ENCODE measurements around the gene BTAF1.
A peak's percentile ranks its signal among the peaks of the same experiment; 100 is the strongest.

BTAF1 gene

GRCh38 chr10:91953600-91954160 lies 30.1 kb downstream of the BTAF1 start:
- DNase-seq (ENCODE audit: low read depth), result peak; percentile 39
- H3K9me3 ChIP-seq (ENCODE audit: control insufficient read depth, low read length), result no peaks in the 10 kb centered on the region
- H3K36me3 ChIP-seq (ENCODE audit: control insufficient read depth, insufficient read depth, low read length, severe bottlenecking), result peaks cover 81% of the 10 kb centered on the region
- H3K4me3 ChIP-seq (ENCODE audit: low read length), result no peak overlapping the region
- no peaks in the 10 kb centered on the region for H3K4me1 ChIP-seq (ENCODE audit: control insufficient read depth, insufficient read depth, low read length)
- no peaks in the 10 kb centered on the region for H3K27me3 ChIP-seq (replicated peaks; ENCODE audit: control insufficient read depth, insufficient read depth, low read length)
- H3K9ac ChIP-seq (ENCODE audit: low read length), result no peak overlapping the region

- Histone ChIP-seq H3K36me3 (ENCODE audit: control insufficient read depth, insufficient read depth, low read length, severe bottlenecking) (peaks cover 88% of the 10 kb centered on the region), H3K4me3 (ENCODE audit: low read length) (no peak overlapping the region), H3K4me1 (ENCODE audit: control insufficient read depth, insufficient read depth, low read length) (no peaks in the 10 kb centered on the region), H3K9me3 (ENCODE audit: control insufficient read depth, low read length) (no peaks in the 10 kb centered on the region), H3K9ac (ENCODE audit: low read length) (no peak overlapping the region), H3K27me3 (replicated peaks; ENCODE audit: control insufficient read depth, insufficient read depth, low read length) (no peaks in the 10 kb centered on the region)
- DNase-seq (ENCODE audit: low read depth), result no peak
Observed at GRCh38 chr10:91955114-91955513, 31.5 kb downstream of the BTAF1 start.

- no peak for DNase-seq (ENCODE audit: low read depth)
- H3K27me3 ChIP-seq (replicated peaks; ENCODE audit: control insufficient read depth, insufficient read depth, low read length), result no peaks in the 10 kb centered on the region
- no peak overlapping the region for H3K4me3 ChIP-seq (ENCODE audit: low read length)
- H3K36me3 ChIP-seq (ENCODE audit: control insufficient read depth, insufficient read depth, low read length, severe bottlenecking), result peaks cover 95% of the 10 kb centered on the region
- no peaks in the 10 kb centered on the region for H3K9me3 ChIP-seq (ENCODE audit: control insufficient read depth, low read length)
- no peak overlapping the region for H3K9ac ChIP-seq (ENCODE audit: low read length)
- H3K4me1 ChIP-seq (ENCODE audit: control insufficient read depth, insufficient read depth, low read length), result no peaks in the 10 kb centered on the region
Observed at GRCh38 chr10:91957091-91957490, 33.5 kb downstream of the BTAF1 start.

- Histone ChIP-seq H3K4me3 (ENCODE audit: low read length) (no peak overlapping the region), H3K27me3 (replicated peaks; ENCODE audit: control insufficient read depth, insufficient read depth, low read length) (no peaks in the 10 kb centered on the region), H3K4me1 (ENCODE audit: control insufficient read depth, insufficient read depth, low read length) (peaks cover 2% of the 10 kb centered on the region), H3K36me3 (ENCODE audit: control insufficient read depth, insufficient read depth, low read length, severe bottlenecking) (peaks cover 47% of the 10 kb centered on the region), H3K9me3 (ENCODE audit: control insufficient read depth, low read length) (no peaks in the 10 kb centered on the region), H3K9ac (ENCODE audit: low read length) (no peak overlapping the region)
- DNase-seq (ENCODE audit: low read depth), result no peak
Observed at GRCh38 chr10:91969297-91969696, 45.7 kb downstream of the BTAF1 start.

- H3K36me3 ChIP-seq (ENCODE audit: control insufficient read depth, insufficient read depth, low read length, severe bottlenecking), result peaks cover 25% of the 10 kb centered on the region
- peaks cover 16% of the 10 kb centered on the region for H3K4me1 ChIP-seq (ENCODE audit: control insufficient read depth, insufficient read depth, low read length)
- no peaks in the 10 kb centered on the region for H3K27me3 ChIP-seq (replicated peaks; ENCODE audit: control insufficient read depth, insufficient read depth, low read length)
- no peak overlapping the region for H3K9ac ChIP-seq (ENCODE audit: low read length)
- no peaks in the 10 kb centered on the region for H3K9me3 ChIP-seq (ENCODE audit: control insufficient read depth, low read length)
- H3K4me3 ChIP-seq (ENCODE audit: low read length), result no peak overlapping the region
- DNase-seq (ENCODE audit: low read depth), result peak; percentile 69
Observed at GRCh38 chr10:91974960-91975359, 51.4 kb downstream of the BTAF1 start.

- Histone ChIP-seq H3K4me3 (ENCODE audit: low read length) (no peak overlapping the region), H3K9ac (ENCODE audit: low read length) (no peak overlapping the region), H3K9me3 (ENCODE audit: control insufficient read depth, low read length) (no peaks in the 10 kb centered on the region), H3K4me1 (ENCODE audit: control insufficient read depth, insufficient read depth, low read length) (peaks cover 16% of the 10 kb centered on the region), H3K27me3 (replicated peaks; ENCODE audit: control insufficient read depth, insufficient read depth, low read length) (no peaks in the 10 kb centered on the region), H3K36me3 (ENCODE audit: control insufficient read depth, insufficient read depth, low read length, severe bottlenecking) (peaks cover 28% of the 10 kb centered on the region)
- no peak for DNase-seq (ENCODE audit: low read depth)
Observed at GRCh38 chr10:91975438-91975837, 51.9 kb downstream of the BTAF1 start.

GRCh38 chr10:91976317-91977051 lies 52.9 kb downstream of the BTAF1 start:
- no peak overlapping the region for H3K9ac ChIP-seq (ENCODE audit: low read length)
- H3K27me3 ChIP-seq (replicated peaks; ENCODE audit: control insufficient read depth, insufficient read depth, low read length), result no peaks in the 10 kb centered on the region
- peaks cover 16% of the 10 kb centered on the region for H3K4me1 ChIP-seq (ENCODE audit: control insufficient read depth, insufficient read depth, low read length)
- H3K9me3 ChIP-seq (ENCODE audit: control insufficient read depth, low read length), result no peaks in the 10 kb centered on the region
- H3K4me3 ChIP-seq (ENCODE audit: low read length), result no peak overlapping the region
- H3K36me3 ChIP-seq (ENCODE audit: control insufficient read depth, insufficient read depth, low read length, severe bottlenecking), result peaks cover 34% of the 10 kb centered on the region
- DNase-seq (ENCODE audit: low read depth), result no peak

GRCh38 chr10:91977491-91977890 lies 53.9 kb downstream of the BTAF1 start:
- no peaks in the 10 kb centered on the region for H3K9me3 ChIP-seq (ENCODE audit: control insufficient read depth, low read length)
- DNase-seq (ENCODE audit: low read depth), result no peak
- no peaks in the 10 kb centered on the region for H3K27me3 ChIP-seq (replicated peaks; ENCODE audit: control insufficient read depth, insufficient read depth, low read length)
- H3K4me3 ChIP-seq (ENCODE audit: low read length), result no peak overlapping the region
- H3K4me1 ChIP-seq (ENCODE audit: control insufficient read depth, insufficient read depth, low read length), result peaks cover 16% of the 10 kb centered on the region
- H3K36me3 ChIP-seq (ENCODE audit: control insufficient read depth, insufficient read depth, low read length, severe bottlenecking), result peaks cover 38% of the 10 kb centered on the region
- H3K9ac ChIP-seq (ENCODE audit: low read length), result no peak overlapping the region

GRCh38 chr10:91978585-91978984 lies 55.0 kb downstream of the BTAF1 start:
- Histone ChIP-seq H3K4me1 (ENCODE audit: control insufficient read depth, insufficient read depth, low read length) (peaks cover 16% of the 10 kb centered on the region), H3K4me3 (ENCODE audit: low read length) (no peak overlapping the region), H3K27me3 (replicated peaks; ENCODE audit: control insufficient read depth, insufficient read depth, low read length) (no peaks in the 10 kb centered on the region), H3K36me3 (ENCODE audit: control insufficient read depth, insufficient read depth, low read length, severe bottlenecking) (peaks cover 49% of the 10 kb centered on the region), H3K9ac (ENCODE audit: low read length) (no peak overlapping the region), H3K9me3 (ENCODE audit: control insufficient read depth, low read length) (no peaks in the 10 kb centered on the region)
- no peak for DNase-seq (ENCODE audit: low read depth)

GRCh38 chr10:91980319-91980718 lies 56.7 kb downstream of the BTAF1 start:
- Histone ChIP-seq H3K27me3 (replicated peaks; ENCODE audit: control insufficient read depth, insufficient read depth, low read length) (no peaks in the 10 kb centered on the region), H3K9ac (ENCODE audit: low read length) (no peak overlapping the region), H3K9me3 (ENCODE audit: control insufficient read depth, low read length) (peaks cover 1% of the 10 kb centered on the region), H3K4me3 (ENCODE audit: low read length) (no peak overlapping the region), H3K4me1 (ENCODE audit: control insufficient read depth, insufficient read depth, low read length) (peaks cover 3% of the 10 kb centered on the region), H3K36me3 (ENCODE audit: control insufficient read depth, insufficient read depth, low read length, severe bottlenecking) (peaks cover 64% of the 10 kb centered on the region)
- no peak for DNase-seq (ENCODE audit: low read depth)

- Histone ChIP-seq H3K36me3 (ENCODE audit: control insufficient read depth, insufficient read depth, low read length, severe bottlenecking) (peaks cover 72% of the 10 kb centered on the region), H3K4me1 (ENCODE audit: control insufficient read depth, insufficient read depth, low read length) (no peaks in the 10 kb centered on the region), H3K4me3 (ENCODE audit: low read length) (no peak overlapping the region), H3K27me3 (replicated peaks; ENCODE audit: control insufficient read depth, insufficient read depth, low read length) (no peaks in the 10 kb centered on the region), H3K9ac (ENCODE audit: low read length) (no peak overlapping the region), H3K9me3 (ENCODE audit: control insufficient read depth, low read length) (peaks cover 6% of the 10 kb centered on the region)
- DNase-seq (ENCODE audit: low read depth), result no peak
Observed at GRCh38 chr10:91983416-91983815, 59.8 kb downstream of the BTAF1 start.

Data from adipocyte (in vitro differentiated cells).